Esophagus squamous epithelium (tissue), 5 donors: ENCODE data around the gene PDS5B. TPM values are rescaled to one million over a fixed set of nuclear protein-coding genes. Genes with fewer than 3 reads are reported as not detected.

Experiments used
- DNase-seq: peaks from one replicate; lab custom pipeline; 2025; lab: John Stamatoyannopoulos, UW
- H3K27ac ChIP-seq, 4 donors: fragments of 200-600 bp; sonication (generic); one replicate each; pipeline ENCODE4 v1.5.1; 2016 to 2019; ENCODE audit warnings: mild to moderate bottlenecking in 1 of 4
- H3K27me3 ChIP-seq, 4 donors: fragments of 200-600 bp; sonication (generic); 1 replicate in 3 of 4; 2 replicates in 1 of 4; pipeline versions ENCODE4 v1.5.1 to v1.6.0; 2017 to 2021; ENCODE audit warnings: antibody characterized with exemption in 1 of 4
- H3K36me3 ChIP-seq, 3 donors: fragments of 200-600 bp; sonication (generic); one replicate each; pipeline ENCODE4 v1.5.1; 2016 to 2019
- H3K4me1 ChIP-seq, 3 donors: fragments of 200-600 bp; sonication (generic); one replicate each; pipeline ENCODE4 v1.5.1; 2017 to 2019
- H3K4me3 ChIP-seq, 4 donors: fragments of 200-600 bp; sonication (generic); 1 replicate in 3 of 4; 2 replicates in 1 of 4; pipeline ENCODE4 v1.5.1; 2016 to 2019; ENCODE audit warnings: mild to moderate bottlenecking in 2 of 4, moderate library complexity in 1 of 4
- H3K9me3 ChIP-seq, 3 donors: fragments of 200-600 bp; sonication (generic); one replicate each; pipeline ENCODE4 v1.5.1; 2016 to 2019
- CTCF ChIP-seq, 6 experiments: fragments of 450-650 bp in 4 of 6; fragments of 200-600 bp in 2 of 6; sonication (generic) in 2 of 6; IDR thresholded peaks; one replicate each; pipeline ENCODE4 v1.5.1; 2016 to 2019; ENCODE audit warnings: antibody characterized with exemption in 6 of 6, mild to moderate bottlenecking in 4 of 6, moderate library complexity in 4 of 6
- POLR2A ChIP-seq, 4 donors: fragments of 450-650 bp; IDR thresholded peaks; one replicate each; pipeline ENCODE4 v1.6.1; 2017; ENCODE audit warnings: antibody characterized with exemption in 4 of 4, mild to moderate bottlenecking in 4 of 4, moderate library complexity in 3 of 4
- WGBS, 2 donors: methylation state at CpG; one replicate each; pipeline ENCODE4 v1.1.5; 2018; 5-methylcytosine and 5-hydroxymethylcytosine counted together
- intact Hi-C: fragments of 100-400 bp; cut with DNase I; formaldehyde crosslinking; loops from one replicate; pipeline ENCODE4 v1.15.0; 2022
- total RNA-seq, 4 donors: library from RNA; depleted of rRNA; stranded (reverse); fragments of >200 nt; gene quantifications; one replicate each; pipeline ENCODE4 v1.1.0, GENCODE V29; 2016
- donor health status: DM: yes; HTN: yes; CAD: no.

PDS5B gene
- total RNA-seq, 4 donors from 2014 or later = 8.9 to 23.5 (median 15.1) TPM

- intact Hi-C loops = loop anchor here (10.0 kb wide), 1 partner anchor 961 kb away; no protein-coding TSS in a partner anchor
- DNase-seq = no peak
- H3K27me3 ChIP-seq = no peaks in the 10 kb centered on the region
- no peak overlapping the region for H3K4me3 ChIP-seq
- no peaks in the 10 kb centered on the region for H3K9me3 ChIP-seq
- H3K36me3 ChIP-seq = no peaks in the 10 kb centered on the region
- no peak overlapping the region for H3K27ac ChIP-seq
- no peak for TF ChIP-seq CTCF (IDR thresholded peaks at IDR 0.05)
- TF ChIP-seq POLR2A (IDR thresholded peaks at IDR 0.05) = no peak
- peaks cover 0 to 30% (median 7%) of the 10 kb centered on the region in 3 donors for H3K4me1 ChIP-seq
Measured at GRCh38 chr13:32594157-32594738, 8.0 kb downstream of the PDS5B start.

- no peak for DNase-seq
- TF ChIP-seq CTCF (IDR thresholded peaks at IDR 0.05) (no peak), POLR2A (IDR thresholded peaks at IDR 0.05) (no peak)
- Histone ChIP-seq H3K36me3 (no peaks in the 10 kb centered on the region), H3K27ac (no peak overlapping the region), H3K4me3 (no peak overlapping the region), H3K4me1 (peaks cover 0 to 26% (median 3%) of the 10 kb centered on the region in 3 donors), H3K27me3 (no peaks in the 10 kb centered on the region), H3K9me3 (no peaks in the 10 kb centered on the region)
- WGBS, 2 donors = 74 to 82% methylated on average over 2 of the region's 2 CpGs
- intact Hi-C loops = loop anchor here (10.0 kb wide), 1 partner anchor 959 kb away; no protein-coding TSS in a partner anchor
Measured at GRCh38 chr13:32595306-32595705, 9.1 kb downstream of the PDS5B start.

GRCh38 chr13:32600890-32601289, 14.6 kb downstream of the PDS5B start:
- Histone ChIP-seq H3K4me1 (peaks cover 0 to 19% (median 0%) of the 10 kb centered on the region in 3 donors), H3K27ac (no peak overlapping the region), H3K4me3 (no peak overlapping the region), H3K36me3 (no peaks in the 10 kb centered on the region), H3K27me3 (no peaks in the 10 kb centered on the region), H3K9me3 (peaks cover 0 to 12% (median 0%) of the 10 kb centered on the region in 3 donors)
- no peak for DNase-seq
- TF ChIP-seq POLR2A (IDR thresholded peaks at IDR 0.05) = no peak
- TF ChIP-seq CTCF (IDR thresholded peaks at IDR 0.05) = no peak
- 72 to 85% methylated on average over 2 of the region's 2 CpGs for WGBS, 2 donors
- intact Hi-C loops = no loop called here

- no peak overlapping the region for H3K27ac ChIP-seq
- intact Hi-C loops = no loop called here
- no peak overlapping the region for H3K4me3 ChIP-seq
- peaks cover 0 to 5% (median 0%) of the 10 kb centered on the region in 3 donors for H3K36me3 ChIP-seq
- H3K4me1 ChIP-seq = no peaks in the 10 kb centered on the region
- DNase-seq = no peak
- peaks cover 0 to 20% (median 7%) of the 10 kb centered on the region in 3 donors for H3K9me3 ChIP-seq
- H3K27me3 ChIP-seq = no peaks in the 10 kb centered on the region
- TF ChIP-seq CTCF (IDR thresholded peaks at IDR 0.05) (no peak), POLR2A (IDR thresholded peaks at IDR 0.05) (no peak)
- 80 to 86% methylated on average over 1 of the region's 1 CpG for WGBS, 2 donors
Measured at GRCh38 chr13:32609428-32609827, 23.2 kb downstream of the PDS5B start.

GRCh38 chr13:32610538-32610937, 24.3 kb downstream of the PDS5B start:
- DNase-seq = no peak
- 89 to 95% methylated on average over 1 of the region's 1 CpG for WGBS, 2 donors

More at GRCh38 chr13:32610538-32610937, 24.3 kb downstream of the PDS5B start:
- intact Hi-C loops = no loop called here
- Histone ChIP-seq H3K36me3 (peaks cover 0 to 5% (median 0%) of the 10 kb centered on the region in 3 donors), H3K9me3 (peaks cover 0 to 15% (median 7%) of the 10 kb centered on the region in 3 donors), H3K27me3 (no peaks in the 10 kb centered on the region), H3K27ac (no peak overlapping the region), H3K4me3 (no peak overlapping the region), H3K4me1 (no peaks in the 10 kb centered on the region)
- TF ChIP-seq CTCF (IDR thresholded peaks at IDR 0.05) (no peak), POLR2A (IDR thresholded peaks at IDR 0.05) (no peak)
